Measurements from ENCODE around the gene UBE2E3.
A peak's percentile ranks its signal among the peaks of the same experiment; 100 is the strongest.

- TF ChIP-seq POLR2AphosphoS5 (IDR thresholded peaks at IDR 0.05; ENCODE audit: low read depth) (no peak), CREB1 (CRISPR knock-in tag; IDR thresholded peaks at IDR 0.05; ENCODE audit: low read depth) (no peak), CTCF (conservative IDR thresholded peaks at IDR 0.05; ENCODE audit: low read depth in 2 of 2) (peak; percentile 76 to 99), EZH2phosphoT487 (IDR thresholded peaks at IDR 0.05; ENCODE audit: unreplicated experiment) (no peak), EZH2 (IDR thresholded peaks at IDR 0.05; ENCODE audit: low read depth, unreplicated experiment) (no peak), JUNB (IDR thresholded peaks at IDR 0.05; ENCODE audit: unreplicated experiment) (no peak), ETS1 (IDR thresholded peaks at IDR 0.05) (no peak), NANOG (IDR thresholded peaks at IDR 0.05; ENCODE audit: borderline replicate concordance) (peak; percentile 46; the same call in 1 of the 2 replicates), ZNF462 (CRISPR knock-in tag; IDR thresholded peaks at IDR 0.05) (no peak), ZNF114 (CRISPR knock-in tag; IDR thresholded peaks at IDR 0.05) (no peak), ZNF331 (CRISPR knock-in tag; IDR thresholded peaks at IDR 0.05; ENCODE audit: low read depth) (no peak), STAT1 (IDR thresholded peaks at IDR 0.05; ENCODE audit: unreplicated experiment) (no peak)
- TF ChIP-seq, protein P1, sequence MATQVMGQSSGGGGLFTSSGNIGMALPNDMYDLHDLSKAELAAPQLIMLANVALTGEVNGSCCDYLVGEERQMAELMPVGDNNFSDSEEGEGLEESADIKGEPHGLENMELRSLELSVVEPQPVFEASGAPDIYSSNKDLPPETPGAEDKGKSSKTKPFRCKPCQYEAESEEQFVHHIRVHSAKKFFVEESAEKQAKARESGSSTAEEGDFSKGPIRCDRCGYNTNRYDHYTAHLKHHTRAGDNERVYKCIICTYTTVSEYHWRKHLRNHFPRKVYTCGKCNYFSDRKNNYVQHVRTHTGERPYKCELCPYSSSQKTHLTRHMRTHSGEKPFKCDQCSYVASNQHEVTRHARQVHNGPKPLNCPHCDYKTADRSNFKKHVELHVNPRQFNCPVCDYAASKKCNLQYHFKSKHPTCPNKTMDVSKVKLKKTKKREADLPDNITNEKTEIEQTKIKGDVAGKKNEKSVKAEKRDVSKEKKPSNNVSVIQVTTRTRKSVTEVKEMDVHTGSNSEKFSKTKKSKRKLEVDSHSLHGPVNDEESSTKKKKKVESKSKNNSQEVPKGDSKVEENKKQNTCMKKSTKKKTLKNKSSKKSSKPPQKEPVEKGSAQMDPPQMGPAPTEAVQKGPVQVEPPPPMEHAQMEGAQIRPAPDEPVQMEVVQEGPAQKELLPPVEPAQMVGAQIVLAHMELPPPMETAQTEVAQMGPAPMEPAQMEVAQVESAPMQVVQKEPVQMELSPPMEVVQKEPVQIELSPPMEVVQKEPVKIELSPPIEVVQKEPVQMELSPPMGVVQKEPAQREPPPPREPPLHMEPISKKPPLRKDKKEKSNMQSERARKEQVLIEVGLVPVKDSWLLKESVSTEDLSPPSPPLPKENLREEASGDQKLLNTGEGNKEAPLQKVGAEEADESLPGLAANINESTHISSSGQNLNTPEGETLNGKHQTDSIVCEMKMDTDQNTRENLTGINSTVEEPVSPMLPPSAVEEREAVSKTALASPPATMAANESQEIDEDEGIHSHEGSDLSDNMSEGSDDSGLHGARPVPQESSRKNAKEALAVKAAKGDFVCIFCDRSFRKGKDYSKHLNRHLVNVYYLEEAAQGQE (IDR thresholded peaks at IDR 0.05; ENCODE audit: unreplicated experiment), result no peak
These were observed 78.2 kb downstream of the UBE2E3 start for GRCh38 chr2:181058378-181059269.

All from GM23338 (cell line).